ENCODE data around the gene KCNG2.

Gene KCNG2

GRCh38 chr18:79926715-79927606 is 129.2 kb downstream of the KCNG2 start:
- no peak for TF ChIP-seq CTCF (IDR thresholded peaks at IDR 0.05)
- peaks cover 19% of the 10 kb centered on the region for H3K9me3 ChIP-seq

DNA sequence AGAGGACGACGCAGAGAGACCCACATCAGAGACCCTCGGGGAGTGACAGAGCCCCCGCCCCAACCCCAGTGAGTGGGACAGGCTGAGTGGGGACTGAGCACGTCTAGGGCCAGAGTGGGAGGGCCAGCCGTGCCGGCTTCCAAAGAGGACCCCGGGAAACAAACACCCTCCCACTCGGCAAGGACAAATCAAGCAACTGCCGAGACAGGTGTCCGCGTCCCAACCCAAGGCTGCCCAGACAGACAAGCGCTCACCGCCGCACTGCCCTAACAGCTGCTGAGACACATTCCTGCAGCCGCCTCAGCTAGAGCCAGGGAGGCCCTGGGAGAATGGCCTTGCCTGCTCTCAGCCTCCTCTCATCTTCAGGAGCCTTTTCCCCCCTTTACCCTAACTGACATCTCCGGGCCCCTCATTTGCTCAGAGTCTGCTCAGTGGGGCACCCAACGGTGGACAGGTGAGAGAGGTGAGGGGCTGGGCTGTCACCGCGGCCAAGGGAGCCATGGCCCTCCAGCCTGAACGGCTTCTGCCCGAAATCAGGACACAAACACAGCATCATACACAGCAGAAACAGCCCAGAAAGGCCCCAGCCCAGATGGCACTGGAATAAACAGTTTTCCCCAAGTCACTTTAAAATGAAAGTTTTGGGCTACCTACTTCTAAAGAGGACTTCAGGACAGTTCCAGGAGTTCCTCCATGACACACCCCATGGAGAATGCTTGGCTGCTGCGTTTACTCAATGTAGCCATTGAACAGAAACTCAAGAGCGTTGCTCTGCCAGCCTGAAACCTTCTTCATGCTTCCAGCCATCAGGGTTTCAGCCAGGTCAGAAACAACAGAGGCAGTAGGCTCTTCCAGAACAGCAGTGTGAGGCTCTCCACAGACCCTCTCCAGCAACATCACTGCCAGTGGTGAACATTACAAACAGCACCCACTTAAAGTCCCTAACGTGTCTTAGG is 130.1 kb downstream of the KCNG2 start:
- peaks cover 26% of the 10 kb centered on the region for H3K36me3 ChIP-seq
- no peak overlapping the region for H3K4me3 ChIP-seq (ENCODE audit: low read depth in 1 of 2, low read length in 1 of 2)
- H3K4me1 ChIP-seq (ENCODE audit: control insufficient read depth in 1 of 2, insufficient read depth in 1 of 2, low read depth in 1 of 2, low read length in 1 of 2) = no peaks in the 10 kb centered on the region
- no peaks in the 10 kb centered on the region for H3K27me3 ChIP-seq
- no peak overlapping the region for H3K27ac ChIP-seq
- H3K9me3 ChIP-seq = peaks cover 19% of the 10 kb centered on the region
- TF ChIP-seq CTCF (IDR thresholded peaks at IDR 0.05) = no peak

More at GRCh38 chr18:79926715-79927606, 129.2 kb downstream of the KCNG2 start:
- Histone ChIP-seq H3K36me3 (peaks cover 32% of the 10 kb centered on the region), H3K27me3 (no peaks in the 10 kb centered on the region), H3K27ac (no peak overlapping the region), H3K4me1 (ENCODE audit: control insufficient read depth in 1 of 2, insufficient read depth in 1 of 2, low read depth in 1 of 2, low read length in 1 of 2) (no peaks in the 10 kb centered on the region), H3K4me3 (ENCODE audit: low read depth in 1 of 2, low read length in 1 of 2) (no peak overlapping the region)

GRCh38 chr18:79928563-79928960 is 130.8 kb downstream of the KCNG2 start:
- peaks cover 26% of the 10 kb centered on the region for H3K36me3 ChIP-seq
- TF ChIP-seq CTCF (IDR thresholded peaks at IDR 0.05) = no peak

DNA sequence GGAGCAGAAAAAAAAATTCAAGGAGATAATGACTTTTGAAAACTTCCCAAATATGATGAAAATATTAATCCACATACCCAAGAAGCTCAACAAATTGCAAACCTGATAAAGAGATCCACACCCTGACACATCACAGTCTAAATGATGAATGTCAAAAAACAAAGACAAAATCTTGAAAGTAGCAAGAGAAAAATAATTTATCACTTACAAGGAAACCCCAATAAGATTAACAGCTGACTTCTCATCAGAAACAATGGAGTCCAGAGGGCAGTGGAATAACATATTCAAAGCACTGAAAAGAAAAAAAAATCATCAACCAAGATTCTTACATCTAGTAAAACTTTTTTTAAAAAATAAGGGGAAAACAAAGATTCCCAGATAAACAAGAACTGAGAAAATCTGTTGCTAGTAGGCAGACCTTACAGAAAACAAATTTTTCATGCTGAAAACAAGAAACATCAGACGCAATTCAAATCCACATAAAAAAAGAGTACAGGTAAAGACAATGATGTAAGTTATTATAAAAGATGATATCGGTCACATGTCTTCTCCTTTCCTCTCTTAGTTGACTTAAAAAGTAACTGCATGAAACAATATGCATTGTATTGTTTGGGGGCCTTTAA is 132.4 kb downstream of the KCNG2 start:
- Histone ChIP-seq H3K9me3 (peaks cover 22% of the 10 kb centered on the region), H3K36me3 (peaks cover 23% of the 10 kb centered on the region), H3K27me3 (no peaks in the 10 kb centered on the region), H3K4me3 (ENCODE audit: low read depth in 1 of 2, low read length in 1 of 2) (no peak overlapping the region), H3K27ac (no peak overlapping the region), H3K4me1 (ENCODE audit: control insufficient read depth in 1 of 2, insufficient read depth in 1 of 2, low read depth in 1 of 2, low read length in 1 of 2) (no peaks in the 10 kb centered on the region)
- no peak for TF ChIP-seq CTCF (IDR thresholded peaks at IDR 0.05)

More at GRCh38 chr18:79928563-79928960, 130.8 kb downstream of the KCNG2 start:
- Histone ChIP-seq H3K4me3 (ENCODE audit: low read depth in 1 of 2, low read length in 1 of 2) (no peak overlapping the region), H3K27ac (no peak overlapping the region), H3K27me3 (no peaks in the 10 kb centered on the region), H3K4me1 (ENCODE audit: control insufficient read depth in 1 of 2, insufficient read depth in 1 of 2, low read depth in 1 of 2, low read length in 1 of 2) (no peaks in the 10 kb centered on the region), H3K9me3 (peaks cover 22% of the 10 kb centered on the region)

- no peaks in the 10 kb centered on the region for H3K27me3 ChIP-seq
- no peaks in the 10 kb centered on the region for H3K4me1 ChIP-seq (ENCODE audit: control insufficient read depth in 1 of 2, insufficient read depth in 1 of 2, low read depth in 1 of 2, low read length in 1 of 2)
- no peak overlapping the region for H3K4me3 ChIP-seq (ENCODE audit: low read depth in 1 of 2, low read length in 1 of 2)
- H3K27ac ChIP-seq = no peak overlapping the region
- peaks cover 28% of the 10 kb centered on the region for H3K36me3 ChIP-seq
- peaks cover 22% of the 10 kb centered on the region for H3K9me3 ChIP-seq
- TF ChIP-seq CTCF (IDR thresholded peaks at IDR 0.05) = no peak
Observed at GRCh38 chr18:79931475-79931874, 133.7 kb downstream of the KCNG2 start.

All from neutrophil (primary cell).